ENCODE measurements around the gene GAB3. TPM values are rescaled to one million over a fixed set of nuclear protein-coding genes. Genes with fewer than 3 reads are reported as not detected.

GAB3 gene
- total and polyA plus RNA-seq, 2 of the 4 experiments (the other 2 are of a cell fraction), result 2.2 to 3.7 TPM

DNA sequence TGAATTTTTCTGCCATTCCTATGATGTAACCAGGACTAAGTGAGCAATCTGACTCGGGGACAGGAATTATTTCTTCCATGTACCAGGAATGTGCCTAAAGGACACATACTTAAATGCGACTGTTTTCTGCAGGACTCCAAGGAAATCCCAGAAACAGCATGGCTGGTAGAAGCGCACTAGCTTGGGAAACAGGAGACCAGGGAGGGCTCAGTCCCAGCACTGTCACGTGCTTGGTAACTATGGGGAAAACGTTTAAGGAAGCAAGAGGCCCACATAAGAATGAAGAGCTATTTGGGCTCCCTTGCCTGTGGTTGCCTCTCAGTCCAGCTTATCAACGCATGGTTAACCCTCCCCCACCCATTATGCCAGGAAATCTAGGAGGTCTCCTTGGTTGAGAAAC is 34.8 kb upstream of the GAB3 start:
- Histone ChIP-seq H3K4ac (ENCODE audit: low read depth, low read length) (no peak overlapping the region), H2AFZ (replicated peaks; ENCODE audit: low read length, poor library complexity) (no peak overlapping the region), H3K18ac (ENCODE audit: low read depth, low read length) (no peak overlapping the region), H4K91ac (ENCODE audit: insufficient read depth, low read depth, low read length) (no peak overlapping the region), H4K8ac (ENCODE audit: low read depth in 2 of 2, low read length in 2 of 2) (no peak overlapping the region), H2BK15ac (ENCODE audit: low read depth, low read length) (no peak overlapping the region), H3K23ac (ENCODE audit: low read depth, low read length) (no peak overlapping the region), H3K9me1 (ENCODE audit: insufficient read depth, low read length) (peaks cover 6% of the 10 kb centered on the region; the same call in 1 of the 2 replicates), H3K14ac (replicated peaks; ENCODE audit: low read depth, low read length) (no peak overlapping the region), H4K20me1 (ENCODE audit: insufficient read depth, low read length) (no peaks in the 10 kb centered on the region), H2AK5ac (ENCODE audit: low read depth, low read length) (no peak overlapping the region), H3K27me3 (ENCODE audit: control insufficient read depth, insufficient read depth, low read length) (no peaks in the 10 kb centered on the region), H4K5ac (ENCODE audit: low read depth, low read length) (no peak overlapping the region), H3K9me3 (ENCODE audit: control insufficient read depth, insufficient read depth, low read length) (no peaks in the 10 kb centered on the region), H3K79me1 (ENCODE audit: low read depth in 1 of 2, low read length in 2 of 2) (peaks cover 0 to 3% of the 10 kb centered on the region in 2 experiments; a peak in 2 of 4 replicates), H2AK9ac (replicated peaks; ENCODE audit: low read depth, low read length, poor library complexity) (no peak overlapping the region), H3K4me2 (ENCODE audit: low read depth, low read length) (no peak overlapping the region), H3K4me1 (ENCODE audit: control insufficient read depth, insufficient read depth, low read length) (peaks cover 2% of the 10 kb centered on the region; the same call in 1 of the 2 replicates), H3K56ac (ENCODE audit: extremely low read depth, insufficient read depth, low read length) (no peak overlapping the region), H3K9ac (ENCODE audit: low read depth, low read length) (no peak overlapping the region), H3K36me3 (ENCODE audit: control insufficient read depth, insufficient read depth, low read length) (0 out of 2 replicates have a peak, but pooled peaks cover 5% of the 10 kb centered on the region), H3K27ac (ENCODE audit: insufficient read depth, low read length) (no peak overlapping the region), H2BK5ac (ENCODE audit: low read depth, low read length, poor library complexity, severe bottlenecking) (no peak overlapping the region), H3K4me3 (ENCODE audit: insufficient read depth, low read depth, low read length) (no peak overlapping the region), H2BK20ac (ENCODE audit: low read depth, low read length) (no peak overlapping the region), H2BK120ac (ENCODE audit: low read depth, low read length) (no peak overlapping the region)
- no peak for ATAC-seq (ENCODE audit: low read depth)
- DNase-seq, result no peak
- in situ Hi-C loops (cut with MboI; ENCODE audit: low sequenced_read_pairs), result no loop called here
- intact Hi-C loops (cut with micrococcal nuclease), result no loop called here
- WGBS, 2 experiments (ENCODE audit: extremely low coverage in 2 of 2, insufficient read length in 1 of 2), result 25% methylated on average over 1 of the region's 6 CpGs; no CpG with 5 or more reads in 1 of the 2 experiments
- ChIA-PET POLR2A (ENCODE audit: unreplicated experiment) (interaction anchor here (0.5 kb wide), 1 partner anchor 14 kb away, joined by 15 read pairs; no protein-coding TSS in a partner anchor), CTCF (no interaction called here)
- no TSS peak for BruUV-seq (replicated peaks)
- TF ChIP-seq FOS (IDR thresholded peaks at IDR 0.05; ENCODE audit: low read depth, low read length) (no peak), RCOR1 (IDR thresholded peaks at IDR 0.05; ENCODE audit: insufficient replicate concordance, low read length) (no peak), SMC3 (IDR thresholded peaks at IDR 0.05; ENCODE audit: low read depth, low read length) (no peak), MXI1 (IDR thresholded peaks at IDR 0.05; ENCODE audit: borderline replicate concordance, low read depth, low read length) (no peak), POLR2A (IDR thresholded peaks at IDR 0.05; ENCODE audit: low read depth, low read length) (no peak), NFE2L2 (IDR thresholded peaks at IDR 0.05; ENCODE audit: low read depth, low read length) (no peak), CHD1 (IDR thresholded peaks at IDR 0.05; ENCODE audit: low read depth, low read length) (no peak), MAZ (IDR thresholded peaks at IDR 0.05; ENCODE audit: borderline replicate concordance, low read depth, low read length) (no peak), MAFK (IDR thresholded peaks at IDR 0.05; ENCODE audit: low read depth, low read length) (no peak), RFX5 (IDR thresholded peaks at IDR 0.05; ENCODE audit: low read depth, low read length) (no peak), CEBPB (IDR thresholded peaks at IDR 0.05; ENCODE audit: low read depth, low read length) (no peak), RAD21 (IDR thresholded peaks at IDR 0.05; ENCODE audit: low read length) (no peak)
- TF ChIP-seq, protein P1, sequence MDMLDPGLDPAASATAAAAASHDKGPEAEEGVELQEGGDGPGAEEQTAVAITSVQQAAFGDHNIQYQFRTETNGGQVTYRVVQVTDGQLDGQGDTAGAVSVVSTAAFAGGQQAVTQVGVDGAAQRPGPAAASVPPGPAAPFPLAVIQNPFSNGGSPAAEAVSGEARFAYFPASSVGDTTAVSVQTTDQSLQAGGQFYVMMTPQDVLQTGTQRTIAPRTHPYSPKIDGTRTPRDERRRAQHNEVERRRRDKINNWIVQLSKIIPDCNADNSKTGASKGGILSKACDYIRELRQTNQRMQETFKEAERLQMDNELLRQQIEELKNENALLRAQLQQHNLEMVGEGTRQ (IDR thresholded peaks at IDR 0.05; ENCODE audit: low read depth, low read length), result no peak
- TF ChIP-seq, protein P2, sequence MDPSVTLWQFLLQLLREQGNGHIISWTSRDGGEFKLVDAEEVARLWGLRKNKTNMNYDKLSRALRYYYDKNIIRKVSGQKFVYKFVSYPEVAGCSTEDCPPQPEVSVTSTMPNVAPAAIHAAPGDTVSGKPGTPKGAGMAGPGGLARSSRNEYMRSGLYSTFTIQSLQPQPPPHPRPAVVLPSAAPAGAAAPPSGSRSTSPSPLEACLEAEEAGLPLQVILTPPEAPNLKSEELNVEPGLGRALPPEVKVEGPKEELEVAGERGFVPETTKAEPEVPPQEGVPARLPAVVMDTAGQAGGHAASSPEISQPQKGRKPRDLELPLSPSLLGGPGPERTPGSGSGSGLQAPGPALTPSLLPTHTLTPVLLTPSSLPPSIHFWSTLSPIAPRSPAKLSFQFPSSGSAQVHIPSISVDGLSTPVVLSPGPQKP (IDR thresholded peaks at IDR 0.05; ENCODE audit: borderline replicate concordance, low read depth, low read length), result no peak
- TF ChIP-seq, protein P3, sequence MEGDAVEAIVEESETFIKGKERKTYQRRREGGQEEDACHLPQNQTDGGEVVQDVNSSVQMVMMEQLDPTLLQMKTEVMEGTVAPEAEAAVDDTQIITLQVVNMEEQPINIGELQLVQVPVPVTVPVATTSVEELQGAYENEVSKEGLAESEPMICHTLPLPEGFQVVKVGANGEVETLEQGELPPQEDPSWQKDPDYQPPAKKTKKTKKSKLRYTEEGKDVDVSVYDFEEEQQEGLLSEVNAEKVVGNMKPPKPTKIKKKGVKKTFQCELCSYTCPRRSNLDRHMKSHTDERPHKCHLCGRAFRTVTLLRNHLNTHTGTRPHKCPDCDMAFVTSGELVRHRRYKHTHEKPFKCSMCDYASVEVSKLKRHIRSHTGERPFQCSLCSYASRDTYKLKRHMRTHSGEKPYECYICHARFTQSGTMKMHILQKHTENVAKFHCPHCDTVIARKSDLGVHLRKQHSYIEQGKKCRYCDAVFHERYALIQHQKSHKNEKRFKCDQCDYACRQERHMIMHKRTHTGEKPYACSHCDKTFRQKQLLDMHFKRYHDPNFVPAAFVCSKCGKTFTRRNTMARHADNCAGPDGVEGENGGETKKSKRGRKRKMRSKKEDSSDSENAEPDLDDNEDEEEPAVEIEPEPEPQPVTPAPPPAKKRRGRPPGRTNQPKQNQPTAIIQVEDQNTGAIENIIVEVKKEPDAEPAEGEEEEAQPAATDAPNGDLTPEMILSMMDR (conservative IDR thresholded peaks at IDR 0.05; ENCODE audit: low read depth, low read length), result no peak
- dilution Hi-C loops (cut with HindIII; ENCODE audit: low sequenced_read_pairs, unreplicated experiment), result no loop called here
